ENCODE measurements around the gene ZKSCAN1.
A peak's percentile ranks its signal among the peaks of the same experiment; 100 is the strongest.
"Not testable (repeated sequence)": the region's sequence is repeated elsewhere in the genome, so short reads cannot be mapped to it uniquely, and the experiment has no call there.

Gene ZKSCAN1

DNA sequence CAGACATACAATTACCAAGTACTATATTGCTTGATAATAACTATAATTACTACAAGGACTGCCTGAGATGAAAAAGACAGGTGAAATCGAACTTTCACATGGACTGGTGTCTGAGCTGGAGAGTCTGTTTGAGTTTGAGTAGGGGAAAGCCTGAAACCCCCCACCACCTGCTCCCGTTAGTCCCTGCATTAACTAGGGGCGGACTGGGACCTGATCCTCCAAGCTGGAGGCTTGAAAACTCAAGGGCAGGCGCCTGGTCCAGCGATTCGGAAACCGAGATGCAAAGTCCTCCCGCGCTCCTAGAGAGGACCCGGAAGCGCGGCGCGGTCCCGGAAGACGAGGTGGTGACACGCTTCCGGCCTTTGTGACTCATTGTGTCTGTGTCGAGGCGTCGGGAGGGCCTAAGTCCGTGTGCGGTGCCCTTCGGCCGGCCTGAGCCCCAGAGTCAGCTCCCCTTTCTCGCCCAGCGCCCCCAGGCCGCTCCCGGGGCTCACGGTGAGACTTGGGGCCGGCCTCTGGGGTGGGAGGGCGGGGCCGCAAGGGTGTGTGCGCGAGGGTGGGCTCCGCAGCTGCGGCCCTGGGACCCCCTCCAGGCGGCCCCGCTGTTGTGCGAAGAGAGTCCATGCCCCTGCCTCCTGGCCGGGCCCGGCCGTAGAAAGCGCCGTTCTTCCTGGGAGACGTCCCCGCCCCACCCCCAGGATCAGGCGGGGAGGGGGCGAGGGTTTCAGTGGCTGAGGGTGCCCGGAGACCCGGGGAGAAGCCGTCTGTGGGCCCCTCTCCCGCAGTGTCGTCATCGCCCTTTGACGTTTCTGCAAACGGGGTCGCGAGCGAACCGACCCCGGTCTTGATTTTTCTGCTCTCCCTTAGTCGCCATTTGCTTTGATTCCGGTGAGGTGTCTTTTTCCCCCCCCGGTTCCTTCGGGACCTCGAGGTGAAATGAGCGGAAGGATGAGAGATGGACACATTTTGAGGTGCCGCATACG, at the start of gene ZKSCAN1:
ZKSCAN1 (plus strand) TSS at position 365 of the 983 bp plus-strand sequence. CDS start 7,911 bp downstream, outside the sequence.
- FAIRE-seq (no peak), DNase-seq (ENCODE audit: insufficient read length, low spot score) (peak; percentile 87)

DNA sequence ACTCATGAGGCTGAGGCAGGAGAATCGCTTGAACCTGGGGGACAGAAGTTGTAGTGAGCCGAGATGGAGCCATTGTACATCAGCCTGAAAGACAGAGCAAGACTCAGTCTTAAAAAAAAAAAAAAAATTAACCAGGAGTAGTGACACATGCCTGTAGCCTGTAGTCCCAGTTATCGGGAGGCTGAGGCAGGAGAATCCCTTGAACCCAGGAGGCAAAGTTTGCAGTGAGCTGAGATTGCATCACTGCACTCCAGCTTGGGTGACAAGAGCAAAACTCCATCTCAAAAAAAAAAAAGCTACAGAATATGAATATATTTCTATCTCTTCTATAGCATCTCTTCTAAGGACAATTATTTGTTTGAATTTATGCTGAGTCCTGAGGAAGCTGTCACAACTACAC, 46.1 kb upstream of the ZKSCAN1 start:
- no peak for FAIRE-seq
- no peak for DNase-seq (ENCODE audit: insufficient read length, low spot score)

DNA sequence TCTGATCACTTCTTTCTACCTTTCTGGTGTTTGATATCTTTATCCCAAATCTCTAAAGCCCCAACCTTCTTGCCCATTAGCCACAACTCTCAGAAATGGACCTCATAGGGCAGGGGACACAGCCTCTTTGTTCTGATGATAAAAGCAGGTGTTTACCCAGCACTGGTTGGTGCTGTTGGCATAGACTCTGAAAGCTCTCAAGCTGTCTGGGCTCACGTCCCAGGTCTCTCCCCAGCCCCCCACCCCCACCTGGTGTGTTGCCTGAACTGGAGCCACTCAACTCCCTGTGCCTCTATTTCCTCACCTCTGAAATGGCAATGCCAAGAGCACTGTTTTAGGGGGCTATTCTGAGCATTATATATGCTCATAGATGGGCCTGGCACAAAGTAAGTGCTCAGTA, 45.6 kb upstream of the ZKSCAN1 start:
- FAIRE-seq; DNase-seq (ENCODE audit: insufficient read length, low spot score): not testable (repeated sequence)

GRCh38 chr7:99971242-99971641, 44.2 kb upstream of the ZKSCAN1 start:
- no peak for FAIRE-seq

GRCh38 chr7:99973817-99974216, 41.6 kb upstream of the ZKSCAN1 start:
- not testable (repeated sequence) for FAIRE-seq; DNase-seq (ENCODE audit: insufficient read length, low spot score)

More at GRCh38 chr7:99971242-99971641, 44.2 kb upstream of the ZKSCAN1 start:
- no peak for DNase-seq (ENCODE audit: insufficient read length, low spot score)

DNA sequence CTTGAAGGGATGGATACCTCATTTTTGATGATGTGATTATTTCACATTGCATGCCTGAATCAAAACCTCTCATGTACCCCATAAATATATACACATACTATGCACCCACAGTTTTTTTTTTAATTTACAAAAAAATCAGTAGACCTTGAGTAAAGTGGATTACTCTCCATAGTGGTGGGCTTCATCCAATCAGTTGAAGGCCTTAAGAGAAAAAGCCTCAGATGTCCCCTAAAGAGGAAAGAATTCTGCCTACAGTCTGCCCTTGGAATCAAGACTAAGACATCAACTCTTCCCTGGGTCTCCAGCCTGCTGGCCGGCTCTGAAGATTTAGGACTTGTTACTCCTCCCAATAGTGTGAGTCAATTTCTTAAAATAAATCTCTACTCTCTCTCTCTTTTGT, 40.7 kb upstream of the ZKSCAN1 start:
- FAIRE-seq, result no peak
- no peak for DNase-seq (ENCODE audit: insufficient read length, low spot score)

DNA sequence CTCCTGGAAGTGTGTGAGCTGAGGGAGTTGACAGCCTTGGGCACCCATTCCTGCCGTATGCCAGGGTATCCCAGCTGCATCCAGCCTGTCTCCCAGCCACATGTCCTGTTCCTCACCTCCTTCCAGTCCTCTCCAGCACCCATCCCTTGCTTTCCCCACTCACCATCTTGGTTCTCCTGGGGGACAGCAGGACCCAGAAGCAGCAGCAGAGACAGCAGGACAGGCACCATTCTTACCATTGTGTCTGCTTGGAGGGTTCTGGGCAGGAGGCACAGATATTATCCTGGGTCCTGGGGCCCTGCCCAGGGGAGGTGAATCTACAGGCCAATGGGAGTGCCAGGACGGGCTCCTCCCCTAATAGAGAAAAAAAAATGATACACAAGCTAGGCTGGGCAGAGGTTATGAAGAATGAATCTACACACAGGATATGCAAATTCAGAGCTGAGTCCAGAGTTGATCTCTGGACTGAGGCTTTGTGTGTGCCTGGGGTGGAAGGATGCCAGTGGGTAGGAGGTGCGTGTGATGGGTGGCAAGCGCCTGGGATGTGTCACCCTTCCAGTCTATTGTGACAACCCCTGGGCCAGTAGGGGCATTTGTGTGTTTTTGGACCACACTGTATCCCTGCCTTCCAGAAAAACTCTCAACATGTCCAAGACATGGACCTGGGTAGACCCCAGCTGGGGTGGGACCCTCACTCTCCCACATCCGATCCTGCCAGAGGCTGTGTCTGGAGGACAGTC, 39.4 kb upstream of the ZKSCAN1 start, which contains the start of gene AZGP1:
AZGP1 (minus strand) TSS at position 250 of the 740 bp plus-strand sequence; CDS start at position 239, 11 bp downstream.
- DNase-seq (ENCODE audit: insufficient read length, low spot score) (no peak), FAIRE-seq (no peak)

DNA sequence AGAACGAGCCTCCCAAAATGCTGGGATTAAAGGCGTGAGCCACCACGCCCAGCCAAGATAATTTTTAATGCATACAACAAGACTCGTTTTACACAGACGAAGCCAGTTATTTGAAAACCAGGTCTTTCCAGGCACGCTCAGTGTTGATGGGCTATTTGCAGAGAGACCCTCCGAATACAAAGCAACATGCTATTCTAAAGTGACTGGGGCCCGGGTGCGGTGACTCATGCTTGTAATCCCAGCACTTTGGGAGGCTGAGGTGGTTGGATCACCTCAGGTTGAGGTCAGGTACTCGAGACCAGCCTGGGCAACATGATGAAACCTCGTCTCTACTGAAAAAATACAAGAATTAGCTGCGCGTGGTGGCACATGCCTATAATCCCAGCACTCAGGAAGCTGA, 38.8 kb upstream of the ZKSCAN1 start:
- no peak for FAIRE-seq
- no peak for DNase-seq (ENCODE audit: insufficient read length, low spot score)

GRCh38 chr7:99979814-99980225, 35.6 kb upstream of the ZKSCAN1 start:
- FAIRE-seq; DNase-seq (ENCODE audit: insufficient read length, low spot score): not testable (repeated sequence)

DNA sequence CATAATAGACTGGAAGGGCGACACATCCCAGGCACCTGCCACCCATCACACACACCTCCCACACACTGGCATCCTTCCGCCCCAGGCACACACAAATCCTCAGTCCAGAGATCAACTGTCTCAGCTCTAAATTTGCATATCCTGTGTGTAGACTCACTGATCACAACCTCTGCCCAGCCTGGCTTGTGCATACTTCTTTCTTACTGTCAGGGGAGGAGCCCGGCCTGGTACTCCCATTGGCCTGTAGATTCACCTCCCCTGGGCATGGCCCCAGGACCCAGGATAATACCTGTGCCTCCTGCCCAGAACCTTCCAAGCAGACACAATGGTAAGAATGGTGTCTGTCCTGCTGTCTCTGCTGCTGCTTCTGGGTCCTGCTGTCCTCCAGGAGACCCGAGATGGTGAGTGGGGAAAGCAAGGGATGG, 34.9 kb upstream of the ZKSCAN1 start:
- not testable (repeated sequence) for FAIRE-seq

GRCh38 chr7:99981066-99981465, 34.3 kb upstream of the ZKSCAN1 start:
- not testable (repeated sequence) for FAIRE-seq; DNase-seq (ENCODE audit: insufficient read length, low spot score)

More for the DNA sequence above, 34.9 kb upstream of the ZKSCAN1 start:
- DNase-seq (ENCODE audit: insufficient read length, low spot score), result not testable (repeated sequence)

DNA sequence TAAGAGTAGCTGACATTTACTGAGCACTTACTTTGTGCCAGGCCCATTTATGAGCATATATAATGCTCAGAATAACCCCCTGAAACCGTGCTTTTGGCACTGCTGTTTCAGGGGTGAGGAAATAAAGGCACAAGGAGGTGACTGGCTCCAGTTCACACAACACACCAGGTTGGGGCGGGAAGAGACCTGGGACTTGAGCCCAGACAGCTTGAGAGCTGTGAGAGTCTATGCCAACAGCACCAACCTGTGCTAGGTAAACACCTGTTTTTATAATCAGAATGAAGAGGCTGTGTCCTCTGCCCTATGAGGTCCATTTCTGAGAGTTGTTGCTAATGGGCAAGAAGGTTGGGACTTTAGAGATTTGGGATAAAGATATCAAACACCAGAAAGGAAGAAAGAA, 30.8 kb upstream of the ZKSCAN1 start:
- DNase-seq (ENCODE audit: insufficient read length, low spot score), result no peak
- FAIRE-seq, result no peak

DNA sequence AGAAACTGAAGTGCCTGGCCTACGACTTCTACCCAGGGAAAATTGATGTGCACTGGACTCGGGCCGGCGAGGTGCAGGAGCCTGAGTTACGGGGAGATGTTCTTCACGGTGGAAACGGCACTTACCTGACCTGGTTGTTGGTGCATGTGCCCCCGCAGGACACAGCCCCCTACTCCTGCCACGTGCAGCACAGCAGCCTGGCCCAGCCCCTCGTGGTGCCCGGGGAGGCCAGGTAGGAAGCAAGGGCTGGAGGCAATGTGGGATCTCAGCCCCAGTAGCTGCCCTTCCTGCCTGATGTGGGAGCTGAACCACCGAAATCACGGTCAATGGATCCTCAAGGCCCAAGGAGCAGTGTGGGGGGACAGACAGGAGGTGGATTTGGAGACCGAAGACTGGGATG, 28.1 kb upstream of the ZKSCAN1 start:
- FAIRE-seq; DNase-seq (ENCODE audit: insufficient read length, low spot score): not testable (repeated sequence)

DNA sequence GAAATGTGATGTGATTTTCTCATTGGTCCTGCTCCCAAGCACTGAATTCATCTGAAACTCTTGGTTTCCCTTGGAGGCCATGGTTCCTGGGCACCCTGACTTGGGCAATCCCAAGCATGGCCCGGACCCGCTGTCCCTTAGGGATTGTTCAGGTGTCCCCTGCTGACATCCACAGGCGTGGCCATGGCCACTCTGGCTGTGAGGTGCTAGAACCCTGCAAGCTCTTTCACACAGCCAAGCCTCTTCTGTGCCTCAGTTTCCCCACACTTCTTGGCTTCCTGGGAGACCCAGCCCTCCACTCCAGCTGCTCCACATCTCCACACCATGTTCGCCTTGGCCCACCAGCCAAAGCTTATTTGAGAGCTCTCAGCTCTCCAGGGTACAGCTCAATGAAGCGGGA, 27.6 kb upstream of the ZKSCAN1 start:
- no peak for DNase-seq (ENCODE audit: insufficient read length, low spot score)
- no peak for FAIRE-seq

GRCh38 chr7:99990460-99990852, 24.9 kb upstream of the ZKSCAN1 start:
- DNase-seq (ENCODE audit: insufficient read length, low spot score) (no peak), FAIRE-seq (no peak)

GRCh38 chr7:99991543-99991942, 23.9 kb upstream of the ZKSCAN1 start:
- DNase-seq (ENCODE audit: insufficient read length, low spot score), result not testable (repeated sequence)

GRCh38 chr7:99992330-99993038, 22.9 kb upstream of the ZKSCAN1 start:
- DNase-seq (ENCODE audit: insufficient read length, low spot score) (no peak), FAIRE-seq (no peak)

More at GRCh38 chr7:99991543-99991942, 23.9 kb upstream of the ZKSCAN1 start:
- not testable (repeated sequence) for FAIRE-seq

DNA sequence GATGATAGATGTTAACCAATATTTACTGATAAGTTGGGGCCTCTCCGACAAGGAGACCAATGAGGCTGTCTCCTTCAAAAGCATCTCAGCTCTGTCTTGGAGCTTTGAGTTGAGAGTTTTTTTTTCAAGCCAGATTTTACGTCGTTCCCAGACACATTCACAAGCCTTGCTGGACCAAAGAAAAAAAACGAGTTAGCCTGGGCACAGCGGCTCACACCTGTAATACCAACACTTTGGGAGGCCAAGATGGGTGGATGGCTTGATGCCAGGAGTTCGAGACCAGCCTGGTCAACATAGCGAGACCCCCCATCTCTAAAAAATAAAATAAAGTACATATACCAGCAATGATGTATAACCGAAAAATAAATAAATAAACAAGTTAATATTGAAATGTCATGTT, 20.6 kb upstream of the ZKSCAN1 start:
- FAIRE-seq (no peak), DNase-seq (ENCODE audit: insufficient read length, low spot score) (no peak)

DNA sequence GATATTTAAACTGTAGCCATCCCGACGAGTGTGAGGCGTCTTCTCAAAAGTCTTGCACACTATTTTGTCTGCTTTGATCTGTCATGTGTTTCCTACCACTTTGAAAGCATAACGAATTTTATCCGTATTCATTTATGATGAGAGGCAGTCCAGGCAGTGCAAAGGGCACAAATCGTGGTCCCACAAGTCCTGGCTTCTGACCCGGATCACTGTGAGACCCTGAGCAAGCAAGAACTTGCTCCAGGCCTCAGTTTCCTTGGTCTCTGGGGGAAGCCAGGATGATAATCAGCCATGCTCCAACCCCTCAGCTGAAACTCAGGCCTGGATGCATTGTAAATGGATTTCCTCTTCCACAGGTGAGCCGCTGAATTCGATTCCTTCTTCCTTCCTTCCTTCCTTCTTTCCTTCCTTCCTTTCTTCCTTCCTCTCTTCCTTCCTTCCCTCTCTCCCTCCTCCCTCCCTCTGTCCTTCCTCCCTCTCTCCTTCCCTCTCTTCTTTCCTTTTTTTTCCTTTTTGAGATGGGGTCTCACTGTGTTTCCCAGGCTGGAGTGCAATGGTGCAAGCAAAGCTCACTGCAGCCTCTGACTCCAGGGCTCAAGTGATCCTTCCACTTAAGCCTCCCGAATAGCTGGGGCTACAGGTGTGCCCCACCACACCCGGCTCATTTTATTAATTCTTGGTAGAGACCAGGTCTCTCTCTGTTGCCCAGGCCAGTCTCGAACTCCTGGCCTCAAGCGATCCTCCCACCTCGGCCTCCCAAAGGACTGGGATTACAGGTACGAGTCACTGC, 18.4 kb upstream of the ZKSCAN1 start:
- DNase-seq (ENCODE audit: insufficient read length, low spot score) (no peak), FAIRE-seq (no peak)
